ENCODE results near the gene NCKAP5. TPM values are rescaled to one million over a fixed set of nuclear protein-coding genes. Genes with fewer than 3 reads are reported as not detected.

NCKAP5 gene
- total RNA-seq, 1 donor from 2014 or later, result 4.6 TPM

- no peak for DNase-seq (ENCODE audit: low spot score)
- no peak for ATAC-seq
These were observed 652.3 kb downstream of the NCKAP5 start for GRCh38 chr2:132915812-132916549.

GRCh38 chr2:132911726-132912724, 656.2 kb downstream of the NCKAP5 start:
- DNase-seq (ENCODE audit: low spot score) (no peak), ATAC-seq (no peak)

- DNase-seq (ENCODE audit: low spot score) (no peak), ATAC-seq (no peak)
These were observed 657.8 kb downstream of the NCKAP5 start for GRCh38 chr2:132910432-132910831.

GRCh38 chr2:132909427-132909826, 658.8 kb downstream of the NCKAP5 start:
- DNase-seq (ENCODE audit: low spot score) (no peak), ATAC-seq (no peak)

GRCh38 chr2:132904142-132904842, 664.0 kb downstream of the NCKAP5 start:
- ATAC-seq (no peak), DNase-seq (ENCODE audit: low spot score) (no peak)

GRCh38 chr2:132902626-132903025, 665.6 kb downstream of the NCKAP5 start:
- DNase-seq (ENCODE audit: low spot score) (no peak), ATAC-seq (no peak)

GRCh38 chr2:132901661-132902060, 666.6 kb downstream of the NCKAP5 start:
- no peak for ATAC-seq
- DNase-seq (ENCODE audit: low spot score), result no peak

GRCh38 chr2:132897111-132897510, 671.2 kb downstream of the NCKAP5 start:
- ATAC-seq (no peak), DNase-seq (ENCODE audit: low spot score) (no peak)

- ATAC-seq (no peak), DNase-seq (ENCODE audit: low spot score) (no peak)
These were observed 672.2 kb downstream of the NCKAP5 start for GRCh38 chr2:132896073-132896472.

- ATAC-seq (no peak), DNase-seq (ENCODE audit: low spot score) (no peak)
These were observed 676.8 kb downstream of the NCKAP5 start for GRCh38 chr2:132891498-132891897.

GRCh38 chr2:132886574-132886973, 681.7 kb downstream of the NCKAP5 start:
- DNase-seq (ENCODE audit: low spot score) (no peak), ATAC-seq (no peak)

- no peak for DNase-seq (ENCODE audit: low spot score)
- no peak for ATAC-seq
These were observed 683.6 kb downstream of the NCKAP5 start for GRCh38 chr2:132884705-132885104.

GRCh38 chr2:132884292-132884691, 684.0 kb downstream of the NCKAP5 start:
- ATAC-seq (no peak), DNase-seq (ENCODE audit: low spot score) (no peak)

GRCh38 chr2:132883430-132883829, 684.8 kb downstream of the NCKAP5 start:
- no peak for DNase-seq (ENCODE audit: low spot score)
- no peak for ATAC-seq

- ATAC-seq (no peak), DNase-seq (ENCODE audit: low spot score) (no peak)
These were observed 686.7 kb downstream of the NCKAP5 start for GRCh38 chr2:132881546-132881945.

GRCh38 chr2:132877923-132878322, 690.3 kb downstream of the NCKAP5 start:
- ATAC-seq (no peak), DNase-seq (ENCODE audit: low spot score) (no peak)

- ATAC-seq (no peak), DNase-seq (ENCODE audit: low spot score) (no peak)
These were observed 691.4 kb downstream of the NCKAP5 start for GRCh38 chr2:132876745-132877391.

GRCh38 chr2:132875193-132875592, 693.1 kb downstream of the NCKAP5 start:
- DNase-seq (ENCODE audit: low spot score) (no peak), ATAC-seq (no peak)

GRCh38 chr2:132873738-132874137, 694.5 kb downstream of the NCKAP5 start:
- no peak for ATAC-seq
- no peak for DNase-seq (ENCODE audit: low spot score)

GRCh38 chr2:132871831-132872230, 696.4 kb downstream of the NCKAP5 start:
- DNase-seq (ENCODE audit: low spot score), result no peak
- ATAC-seq, result no peak

- ATAC-seq (no peak), DNase-seq (ENCODE audit: low spot score) (no peak)
These were observed 704.3 kb downstream of the NCKAP5 start for GRCh38 chr2:132863961-132864360.

Data from left lobe of liver (tissue), 2 donors.